GM19463 (cell line): Measurements from ENCODE around the gene TNNI2.

ENCODE experiments used
- ATAC-seq: cut with Tn5 transposase; IDR thresholded peaks from one replicate; pipeline ENCODE4 v1.9.1; 2021; ENCODE audit warnings: mild to moderate bottlenecking, moderate library complexity; ENCODE audit not compliant: unreplicated experiment

The TNNI2 gene

GRCh38 chr11:1857064-1857463 lies 18.3 kb downstream of the TNNI2 start:
- no peak for ATAC-seq

DNA sequence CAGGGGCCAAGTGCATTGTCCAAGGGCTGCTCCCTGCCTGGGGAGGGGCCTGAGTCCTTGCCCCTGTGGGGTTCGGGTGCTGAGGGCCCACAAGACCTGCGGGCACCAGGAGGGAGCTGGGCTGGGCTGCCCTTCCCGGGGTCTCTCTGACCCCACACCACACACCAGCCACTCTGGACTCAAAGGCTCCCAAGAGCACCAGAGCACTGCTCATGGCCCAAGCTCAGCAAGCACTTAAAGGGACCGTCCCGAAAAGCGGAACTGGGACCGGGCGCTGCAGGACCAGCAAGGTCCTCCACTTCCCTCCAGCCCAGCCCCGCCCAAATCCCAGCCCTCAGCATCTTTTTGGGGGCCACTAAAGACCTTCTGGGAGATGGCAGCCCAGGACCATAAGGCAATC lies 19.4 kb downstream of the TNNI2 start:
- no peak for ATAC-seq

DNA sequence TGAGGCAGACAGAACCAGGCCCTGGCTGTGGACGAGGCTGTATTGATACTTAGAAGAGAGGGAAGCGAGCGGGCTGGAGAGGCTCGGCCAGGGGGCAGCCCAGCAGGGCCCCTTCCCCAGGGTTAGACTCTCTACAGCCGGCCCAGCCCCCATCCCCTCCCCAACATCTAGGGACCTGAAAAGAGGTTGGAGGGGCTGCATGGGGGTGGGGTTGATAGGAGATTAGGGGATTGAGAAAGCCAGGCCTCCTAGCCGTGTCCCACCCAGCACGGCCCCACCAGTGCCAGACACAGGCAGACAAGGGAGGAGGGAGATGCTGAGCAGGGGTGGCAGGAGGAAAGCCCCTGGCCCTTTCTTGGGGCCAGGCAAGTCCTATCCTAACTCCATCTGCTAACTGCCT lies 19.8 kb downstream of the TNNI2 start:
- ATAC-seq, result no peak

GRCh38 chr11:1859004-1859403 lies 20.2 kb downstream of the TNNI2 start:
- no peak for ATAC-seq

DNA sequence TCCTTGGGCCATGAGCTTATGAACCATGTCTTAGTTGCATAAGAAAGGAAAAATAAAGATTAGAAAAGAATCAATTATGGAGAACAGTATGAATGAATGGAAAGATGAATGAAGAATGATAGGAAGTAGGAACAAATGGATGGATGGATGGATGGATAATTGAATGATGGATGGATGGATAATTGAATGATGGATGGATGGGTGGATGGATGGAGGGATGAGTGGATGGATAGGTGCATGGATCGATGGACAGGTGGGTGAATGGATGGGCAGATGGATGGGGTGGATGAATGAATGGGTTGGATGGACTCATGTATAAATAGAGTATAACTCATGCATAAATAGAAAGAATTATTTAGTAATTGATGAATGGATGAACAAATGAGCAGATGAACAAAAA lies 21.3 kb downstream of the TNNI2 start:
- no peak for ATAC-seq

DNA sequence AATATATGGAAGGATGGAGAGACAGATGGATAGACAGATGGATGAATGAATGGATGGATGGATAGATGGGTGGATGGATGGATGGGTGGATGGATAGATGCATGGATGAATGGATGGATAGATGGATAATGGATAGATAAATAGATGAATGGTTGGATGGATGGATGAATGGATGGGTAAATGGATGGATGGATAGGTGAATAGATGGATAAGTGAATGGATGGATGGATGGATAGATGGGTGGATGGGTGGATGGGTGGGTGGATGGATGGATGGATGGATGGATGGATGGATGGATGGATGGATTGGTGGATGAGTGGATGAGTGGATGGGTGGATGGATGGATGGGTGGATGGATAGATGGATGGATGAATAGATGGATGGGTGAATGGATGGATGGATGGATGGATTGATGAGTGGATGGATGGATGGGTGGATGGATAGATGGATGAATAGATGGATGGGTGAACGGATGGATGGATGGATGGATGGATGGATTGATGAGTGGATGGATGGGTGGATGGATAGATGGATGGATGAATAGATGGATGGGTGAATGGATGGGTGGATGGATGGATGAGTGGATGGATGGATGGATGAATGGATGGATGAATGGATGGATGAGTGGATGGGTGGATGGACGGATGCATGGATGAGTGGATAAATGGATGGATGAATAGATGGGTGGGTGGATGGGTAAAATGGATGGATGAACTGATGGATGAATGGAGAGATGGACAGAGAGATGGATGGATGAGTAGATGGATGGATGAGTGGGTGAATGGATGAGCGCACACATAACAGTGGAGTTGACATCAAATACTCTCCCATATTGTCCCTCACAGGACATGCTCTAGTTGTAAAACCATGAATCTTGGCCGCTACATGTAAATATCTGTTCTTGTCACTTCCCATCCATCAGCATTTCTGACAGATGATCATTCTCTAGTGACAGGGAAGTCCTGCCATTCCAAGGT lies 22.9 kb downstream of the TNNI2 start:
- no peak for ATAC-seq

DNA sequence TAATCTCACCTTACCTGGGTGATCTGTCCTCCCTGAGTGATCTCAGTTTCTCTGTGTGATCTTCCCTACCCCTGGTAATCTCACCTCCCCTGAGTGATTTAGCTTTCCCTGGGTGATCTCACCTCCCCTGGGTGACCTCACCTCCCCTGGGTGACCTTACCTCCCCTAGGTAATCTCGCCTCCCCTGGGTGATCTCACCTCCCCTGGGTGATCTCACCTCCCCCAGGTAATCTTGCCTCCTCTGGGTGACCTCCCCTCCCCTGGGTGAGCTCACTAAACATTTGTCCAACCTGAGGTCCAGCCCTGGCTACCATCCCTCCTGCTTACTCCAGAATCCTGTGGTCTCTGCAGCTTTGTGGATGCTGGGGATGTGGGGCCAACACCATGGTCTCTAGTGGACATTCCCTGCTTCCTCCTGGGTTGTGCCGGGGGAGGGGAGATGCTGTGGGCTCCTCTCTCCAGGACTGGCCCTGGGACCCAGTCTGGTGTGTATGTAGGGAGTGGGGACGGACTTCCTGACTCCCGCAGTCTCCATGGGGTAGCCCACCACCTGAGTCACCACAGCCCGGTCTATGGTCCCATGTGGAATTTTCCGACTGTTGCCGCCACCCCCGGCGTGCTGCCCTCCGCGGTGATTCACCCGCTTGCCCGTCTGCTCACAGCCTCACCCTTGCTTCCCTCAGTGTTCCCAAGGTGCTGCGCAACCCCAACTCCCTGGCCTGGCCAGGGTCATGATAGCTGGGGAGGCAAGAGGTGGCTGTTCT lies 24.0 kb downstream of the TNNI2 start:
- no peak for ATAC-seq

GRCh38 chr11:1863352-1864216 lies 24.8 kb downstream of the TNNI2 start:
- ATAC-seq, result no peak

GRCh38 chr11:1864231-1864630 lies 25.4 kb downstream of the TNNI2 start:
- ATAC-seq, result no peak

GRCh38 chr11:1864831-1865665 lies 26.3 kb downstream of the TNNI2 start:
- ATAC-seq, result no peak

DNA sequence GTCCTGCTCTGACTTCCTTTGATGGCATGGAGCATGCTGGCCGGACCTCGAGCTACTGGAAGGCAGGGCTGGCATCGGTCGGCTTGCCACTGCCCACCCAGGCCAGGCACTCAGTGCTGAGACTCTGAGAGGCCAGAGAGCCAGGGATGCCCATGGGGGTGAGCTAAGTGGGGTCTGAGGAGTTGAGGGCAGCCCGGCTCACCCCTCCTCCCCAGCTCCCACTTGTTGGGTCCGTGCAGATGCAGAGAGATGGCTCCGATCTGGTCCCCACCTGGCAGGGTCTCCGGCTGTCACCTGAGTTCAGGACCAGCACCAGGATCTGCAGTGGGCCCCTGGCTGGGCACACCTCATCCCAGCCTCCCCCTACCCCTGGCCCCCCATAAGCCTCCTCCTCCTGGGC lies 27.4 kb downstream of the TNNI2 start:
- no peak for ATAC-seq

GRCh38 chr11:1866776-1867175 lies 28.0 kb downstream of the TNNI2 start:
- ATAC-seq, result no peak

- no peak for ATAC-seq
Measured at GRCh38 chr11:1867381-1867780, 28.6 kb downstream of the TNNI2 start.

GRCh38 chr11:1868056-1868635 lies 29.4 kb downstream of the TNNI2 start:
- ATAC-seq, result no peak

DNA sequence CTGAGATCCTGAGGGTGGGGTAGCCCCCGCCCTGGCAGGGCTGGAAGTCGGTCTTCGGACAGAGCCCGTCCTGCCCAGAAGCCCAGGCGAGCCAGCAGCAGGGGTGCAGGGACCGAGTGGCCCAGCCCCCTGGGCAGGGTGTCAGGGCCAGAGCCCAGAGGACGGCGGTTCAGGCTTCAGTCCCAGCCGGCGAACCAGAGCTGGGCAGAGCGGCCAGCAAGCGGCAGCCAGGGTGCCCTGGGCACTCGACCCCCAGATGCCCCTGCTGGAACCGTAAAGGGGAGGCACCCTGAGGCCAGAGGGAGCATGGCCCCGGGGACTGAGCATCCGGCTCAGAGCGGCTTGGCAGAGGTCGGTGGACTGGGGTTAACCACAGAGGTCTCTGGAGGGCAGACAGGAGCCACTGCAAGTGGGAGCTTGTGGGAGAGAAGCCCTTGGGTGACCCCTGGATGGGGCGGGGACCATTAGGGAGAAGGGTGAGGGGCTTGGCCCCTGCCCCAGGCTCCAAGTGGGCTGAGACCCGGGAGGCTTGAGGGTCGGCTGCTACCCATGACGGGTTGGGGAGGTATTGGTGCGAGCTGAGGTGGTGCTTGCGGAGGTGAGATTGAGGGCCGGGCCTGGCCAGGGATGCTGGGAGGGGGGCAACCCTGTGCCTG lies 30.0 kb downstream of the TNNI2 start:
- no peak for ATAC-seq

GRCh38 chr11:1869427-1870325 lies 30.9 kb downstream of the TNNI2 start:
- no peak for ATAC-seq

DNA sequence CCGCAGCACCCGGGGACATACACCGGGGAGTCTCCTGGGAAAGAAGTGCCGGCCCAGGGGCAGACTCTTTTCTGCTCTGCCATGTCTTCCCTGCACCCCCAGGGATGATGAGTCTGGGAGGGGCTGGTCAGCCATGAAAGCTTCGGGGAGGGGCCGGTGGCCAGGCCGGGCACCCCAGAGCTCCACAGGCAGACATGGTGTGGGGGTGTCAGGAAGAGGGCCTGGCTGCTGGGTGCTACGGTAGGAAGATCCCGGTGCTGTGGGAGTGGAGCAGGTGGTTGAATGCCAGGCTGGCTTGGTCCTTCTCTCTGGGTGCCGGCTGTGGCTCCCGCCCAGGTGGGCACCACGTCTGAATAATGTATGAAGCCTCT lies 31.5 kb downstream of the TNNI2 start:
- ATAC-seq, result no peak

DNA sequence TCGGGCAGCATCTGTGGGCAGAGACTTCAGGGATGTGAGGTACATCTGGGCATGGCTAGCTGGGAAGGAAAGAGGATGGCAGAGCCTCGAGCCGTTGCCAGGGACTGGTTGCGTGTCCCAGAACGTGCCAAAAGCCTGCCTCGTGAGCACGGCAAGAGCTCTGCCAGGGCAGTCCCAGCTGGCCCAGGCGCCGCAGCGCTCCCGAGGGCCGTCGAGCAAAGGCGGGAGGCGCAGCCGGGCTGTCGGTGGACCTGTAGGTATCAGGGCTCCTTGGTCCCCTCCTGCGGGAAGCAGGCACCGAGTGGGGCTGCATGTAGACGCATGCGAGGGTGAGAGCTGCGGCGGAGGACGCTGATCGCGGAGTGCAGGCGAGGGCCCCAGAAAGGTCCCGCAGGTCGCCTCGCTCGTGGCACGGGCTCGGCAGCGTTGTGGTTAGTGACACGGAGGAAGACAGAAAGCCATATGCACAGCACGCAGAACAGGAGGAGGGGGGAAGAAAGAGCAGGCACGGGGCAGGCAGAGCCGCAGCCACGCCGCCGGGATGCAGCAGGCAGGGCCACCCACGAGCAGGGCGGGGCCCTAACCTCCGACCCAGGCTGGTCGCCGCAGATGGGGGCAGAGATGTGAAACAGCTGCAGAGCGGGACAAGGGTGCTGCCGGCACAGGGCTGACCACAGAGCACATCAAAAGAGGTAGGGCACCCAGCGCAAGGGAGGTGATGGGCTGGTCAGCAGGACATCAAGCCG lies 32.1 kb downstream of the TNNI2 start:
- no peak for ATAC-seq
